Mucosa of rectum (tissue), 2 donors: ENCODE results near the gene LIX1L.

Experiments
- H3K27ac ChIP-seq, 2 donors: one replicate each; pipeline ENCODE4 v1.7.0; 2013; ENCODE audit warnings: inconsistent platforms in 2 of 2, low read depth in 2 of 2, low read length in 2 of 2
- H3K27me3 ChIP-seq, 2 donors: one replicate each; pipeline ENCODE4 v1.7.0; 2013; ENCODE audit warnings: low read length in 2 of 2; ENCODE audit not compliant: control insufficient read depth in 2 of 2, insufficient read depth in 2 of 2
- H3K36me3 ChIP-seq, 2 donors: one replicate each; pipeline ENCODE4 v1.7.0; 2013; ENCODE audit warnings: low read length in 2 of 2; ENCODE audit not compliant: control insufficient read depth in 2 of 2, insufficient read depth in 2 of 2
- H3K4me1 ChIP-seq, 2 donors: one replicate each; pipeline ENCODE4 v1.7.0; 2013; ENCODE audit warnings: low read length in 2 of 2, mild to moderate bottlenecking in 1 of 2; ENCODE audit not compliant: control insufficient read depth in 2 of 2, insufficient read depth in 2 of 2
- H3K4me3 ChIP-seq, 2 donors: one replicate each; pipeline ENCODE4 v1.7.0; 2013; ENCODE audit warnings: low read length in 2 of 2
- H3K9ac ChIP-seq, 2 donors: one replicate each; pipeline ENCODE4 v1.7.0; 2013; ENCODE audit warnings: low read length in 2 of 2, low read depth in 1 of 2, mild to moderate bottlenecking in 1 of 2
- H3K9me3 ChIP-seq, 2 donors: one replicate each; pipeline ENCODE4 v1.7.0; 2013; ENCODE audit warnings: low read length in 2 of 2; ENCODE audit not compliant: control insufficient read depth in 2 of 2
- donor health status: healthy.
- donor health status: Normal muscosa, but diverticular disease.

The LIX1L gene

GRCh38 chr1:145886390-145886789 lies 71.4 kb downstream of the LIX1L start:
- H3K9ac ChIP-seq, result no peak overlapping the region
- H3K9me3 ChIP-seq, result no peaks in the 10 kb centered on the region

DNA sequence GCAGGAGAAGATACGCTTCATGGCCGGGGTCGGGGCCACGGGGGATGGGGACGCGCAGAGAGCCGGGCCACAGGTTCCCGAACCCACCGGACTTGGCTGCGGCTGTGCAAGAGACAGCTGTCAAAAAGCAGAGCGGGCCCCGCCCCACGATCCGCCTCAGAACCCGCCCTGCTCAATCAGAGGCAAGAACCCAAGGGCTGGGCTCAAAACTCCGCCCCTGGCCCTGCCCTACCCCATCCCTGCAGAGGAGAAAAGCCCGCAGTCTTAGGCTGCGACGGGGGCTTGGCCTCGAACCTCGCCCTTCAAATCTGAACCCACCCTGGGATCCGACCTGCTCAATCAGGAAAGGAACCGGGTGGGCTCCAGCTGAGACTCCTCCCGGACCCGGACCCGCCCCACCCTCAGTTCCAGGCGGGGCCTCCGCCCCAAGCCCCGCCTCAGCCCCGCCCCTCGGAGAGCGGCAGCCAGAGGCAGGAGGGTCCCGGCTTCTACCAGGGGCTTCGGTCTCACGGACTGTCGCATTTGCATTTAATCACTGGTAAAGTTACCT lies 72.0 kb downstream of the LIX1L start, which contains the start of gene ANKRD35:
Gene ANKRD35, minus strand, starts transcription at position 129 of the 550 bp plus-strand sequence. Its CDS starts 108 bp downstream, at position 21.
- H3K9me3 ChIP-seq, result no peaks in the 10 kb centered on the region
- peaks cover 3 to 5% of the 10 kb centered on the region in 2 donors for H3K4me1 ChIP-seq
- peaks cover 12 to 18% of the 10 kb centered on the region in 2 donors for H3K27me3 ChIP-seq
- H3K4me3 ChIP-seq, result peak within 1 kb of the TSS; percentile 68 to 80
- no peak within 1 kb of the TSS for H3K9ac ChIP-seq
- H3K27ac ChIP-seq, result no peak within 1 kb of the TSS
- no peaks in the 10 kb centered on the region for H3K36me3 ChIP-seq

More at GRCh38 chr1:145886390-145886789, 71.4 kb downstream of the LIX1L start:
- peaks cover 5 to 8% of the 10 kb centered on the region in 2 donors for H3K4me1 ChIP-seq
- H3K27ac ChIP-seq, result no peak overlapping the region
- H3K36me3 ChIP-seq, result no peaks in the 10 kb centered on the region
- peaks cover 11 to 18% of the 10 kb centered on the region in 2 donors for H3K27me3 ChIP-seq
- H3K4me3 ChIP-seq, result peak overlapping the region; percentile 68 to 80

DNA sequence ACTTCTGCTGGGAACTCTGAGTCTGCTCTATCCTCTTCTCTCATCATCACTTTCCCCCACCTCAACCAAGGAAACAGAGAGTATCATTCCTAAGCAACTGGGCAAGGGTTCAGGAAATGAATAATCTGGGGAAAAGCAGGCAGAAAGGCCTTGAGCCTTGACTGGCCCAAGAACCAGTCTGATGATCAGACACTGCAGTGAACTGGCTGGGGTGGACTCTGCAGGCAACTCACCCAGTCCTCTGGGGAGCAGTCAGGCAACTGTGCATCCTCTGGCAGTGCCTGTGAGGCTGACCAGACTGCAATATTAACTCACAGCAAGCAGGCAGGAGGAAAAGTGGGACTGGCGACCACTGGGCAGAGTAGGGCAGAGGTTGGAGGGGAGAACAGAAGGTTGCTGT lies 73.1 kb downstream of the LIX1L start:
- H3K4me3 ChIP-seq, result no peak overlapping the region

More for the DNA sequence above, 73.1 kb downstream of the LIX1L start:
- H3K36me3 ChIP-seq, result no peaks in the 10 kb centered on the region
- no peak overlapping the region for H3K27ac ChIP-seq
- peaks cover 12 to 18% of the 10 kb centered on the region in 2 donors for H3K27me3 ChIP-seq
- H3K9ac ChIP-seq, result no peak overlapping the region
- peaks cover 3 to 5% of the 10 kb centered on the region in 2 donors for H3K4me1 ChIP-seq
- H3K9me3 ChIP-seq, result no peaks in the 10 kb centered on the region
